Lung (tissue), 12 donors: ENCODE data around the gene ETNK2. TPM values are rescaled to one million over a fixed set of nuclear protein-coding genes. Genes with fewer than 3 reads are reported as not detected.
A peak's percentile ranks its signal among the peaks of the same experiment; 100 is the strongest.

Experiments
- ATAC-seq: fragments of 200-7000 bp; cut with Tn5 transposase; one replicate; pipeline ENCODE4 v1.9.1; 2020; ENCODE audit warnings: moderate number of reproducible peaks; ENCODE audit not compliant: insufficient read depth, low FRiP score
- DNase-seq, 3 donors: peaks; one replicate each; pipeline ENCODE4 v3.0.0-alpha.2; 2013 to 2017
- H3K27ac ChIP-seq, 2 donors: one replicate each; pipeline ENCODE4 v1.5.1; 2013; ENCODE audit warnings: mild to moderate bottlenecking in 2 of 2, moderate library complexity in 2 of 2, control low read depth in 1 of 2, inconsistent platforms in 1 of 2, low read depth in 1 of 2, low read length in 1 of 2
- H3K27me3 ChIP-seq, 3 donors: one replicate each; pipeline ENCODE4 v1.5.1; 2013; ENCODE audit warnings: low read length in 2 of 3; ENCODE audit not compliant: control insufficient read depth in 3 of 3, insufficient read depth in 3 of 3
- H3K36me3 ChIP-seq, 4 donors: one replicate each; pipeline ENCODE4 v1.5.1; 2013; ENCODE audit warnings: low read length in 4 of 4, mild to moderate bottlenecking in 1 of 4, moderate library complexity in 1 of 4; ENCODE audit not compliant: control insufficient read depth in 4 of 4, insufficient read depth in 4 of 4
- H3K4me1 ChIP-seq, 5 donors: one replicate each; pipeline ENCODE4 v1.5.1; 2013; ENCODE audit warnings: low read length in 5 of 5, mild to moderate bottlenecking in 2 of 5, moderate library complexity in 1 of 5; ENCODE audit not compliant: control insufficient read depth in 5 of 5, insufficient read depth in 5 of 5
- H3K4me3 ChIP-seq: one replicate; pipeline ENCODE4 v1.5.1; 2013; ENCODE audit warnings: mild to moderate bottlenecking, control low read depth, moderate library complexity
- H3K9ac ChIP-seq, 2 donors: one replicate each; pipeline ENCODE4 v1.5.1; 2013; ENCODE audit warnings: low read length in 2 of 2, control low read depth in 1 of 2; ENCODE audit not compliant: insufficient read depth in 1 of 2
- H3K9me3 ChIP-seq, 4 donors: one replicate each; pipeline ENCODE4 v1.5.1; 2013; ENCODE audit warnings: low read length in 3 of 4, mild to moderate bottlenecking in 1 of 4, moderate library complexity in 1 of 4; ENCODE audit not compliant: control insufficient read depth in 4 of 4, insufficient read depth in 3 of 4
- CTCF ChIP-seq: IDR thresholded peaks from 2 replicates; pipeline ENCODE4 v1.5.1; 2012; ENCODE audit warnings: mild to moderate bottlenecking; ENCODE audit errors: control extremely low read depth, extremely low read depth
- WGBS, 2 donors: extraction: QIAGEN DNeasy Blood & Tissue Kit; methylation state at CpG; one replicate each; pipeline ENCODE4 v1.1.7; 2013; 5-methylcytosine and 5-hydroxymethylcytosine counted together
- polyA plus RNA-seq, 2 donors: library from polyadenylated mRNA; stranded (reverse); fragments of 200-250 nt; gene quantifications; one replicate each; pipeline ENCODE4 v1.2.1, GENCODE V29; 2013
- total RNA-seq, 2 donors: library from RNA; depleted of rRNA in 1 of 2; stranded (reverse); fragments of >200 nt in 1 of 2; gene quantifications; one replicate each; pipeline ENCODE4 v1.2.1, GENCODE V29; 2014 to 2021
- donor health status: control.
- donor health status: control.
- donor health status: Bipolar disorder and iron deficiency.
- donor health status: healthy.
- donor health status: DM: yes; HTN: yes; CAD: no.

ETNK2 gene
- total and polyA plus RNA-seq, 4 donors, result 2.2 to 5.8 (median 3.9) TPM

GRCh38 chr1:204167730-204168129 lies 15.9 kb upstream of the ETNK2 start:
- H3K4me1 ChIP-seq, result no peaks in the 10 kb centered on the region
- H3K4me3 ChIP-seq, result no peak overlapping the region
- no peak overlapping the region for H3K9ac ChIP-seq
- 91 to 96% methylated on average over 5 of the region's 5 CpGs for WGBS, 2 donors
- peaks cover 0 to 2% (median 0%) of the 10 kb centered on the region in 3 donors for H3K27me3 ChIP-seq
- H3K36me3 ChIP-seq, result no peaks in the 10 kb centered on the region
- DNase-seq (no peak), ATAC-seq (no peak)
- no peak for TF ChIP-seq CTCF
- H3K9me3 ChIP-seq, result peaks cover 0 to 8% (median 2%) of the 10 kb centered on the region in 4 donors
- no peak overlapping the region for H3K27ac ChIP-seq

DNA sequence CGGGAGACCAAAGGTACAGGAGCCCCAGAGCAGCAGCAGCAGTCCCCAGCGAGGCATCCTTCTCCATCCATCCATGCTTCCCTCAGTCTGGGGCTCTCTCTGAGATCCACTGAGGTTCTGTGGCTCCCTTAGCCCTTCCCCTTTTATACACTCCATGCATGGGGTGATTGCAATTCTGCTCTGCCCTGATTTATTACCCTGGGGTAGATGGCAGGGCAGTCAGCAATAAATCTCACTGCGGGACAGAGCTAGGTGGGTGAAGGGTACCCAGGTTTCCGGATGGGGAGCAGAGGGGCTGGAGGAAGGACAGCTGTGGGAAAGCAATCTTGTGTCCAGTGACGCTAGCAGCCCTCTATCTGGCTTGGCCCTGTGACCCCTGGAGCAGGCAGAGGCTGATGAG lies 14.4 kb upstream of the ETNK2 start, which contains the start of gene REN:
REN (minus strand) TSS at position 119 of the 400 bp plus-strand sequence; CDS start at position 75, 44 bp downstream.
- no peak for ATAC-seq
- WGBS, 2 donors, result 36 to 58% methylated on average over 5 of the region's 5 CpGs

GRCh38 chr1:204162494-204163074 lies 10.7 kb upstream of the ETNK2 start:
- Histone ChIP-seq H3K4me3 (no peak overlapping the region), H3K9me3 (no peaks in the 10 kb centered on the region), H3K4me1 (no peaks in the 10 kb centered on the region), H3K27me3 (peaks cover 0 to 2% (median 0%) of the 10 kb centered on the region in 3 donors), H3K27ac (no peak overlapping the region), H3K36me3 (no peaks in the 10 kb centered on the region), H3K9ac (no peak overlapping the region)
- WGBS, 2 donors, result 12 to 15% methylated on average over 7 of the region's 7 CpGs
- DNase-seq, result peak; percentile 77 to 83 (median 78)
- ATAC-seq, result peak; percentile 84
- peak; percentile 96 for TF ChIP-seq CTCF

More for the DNA sequence above, 14.4 kb upstream of the ETNK2 start, which contains the start of gene REN:
- H3K4me1 ChIP-seq, result no peaks in the 10 kb centered on the region
- DNase-seq, result no peak
- H3K27ac ChIP-seq, result no peak within 1 kb of the TSS
- no peak within 1 kb of the TSS for H3K9ac ChIP-seq
- no peak for TF ChIP-seq CTCF
- peaks cover 0 to 2% (median 0%) of the 10 kb centered on the region in 3 donors for H3K27me3 ChIP-seq
- no peak within 1 kb of the TSS for H3K4me3 ChIP-seq
- H3K36me3 ChIP-seq, result no peaks in the 10 kb centered on the region
- peaks cover 0 to 8% (median 1%) of the 10 kb centered on the region in 4 donors for H3K9me3 ChIP-seq
